Pancreas (tissue), 10 donors: ENCODE results near the gene SMARCD3. TPM values are rescaled to one million over a fixed set of nuclear protein-coding genes. Genes with fewer than 3 reads are reported as not detected.

Source experiments
- ATAC-seq, 4 donors: fragments of 200-7000 bp; cut with Tn5 transposase; one replicate each; pipeline versions ENCODE4 v1.8.0 to v1.9.1; 2020; ENCODE audit warnings: mild to moderate bottlenecking in 4 of 4, moderate library complexity in 4 of 4
- DNase-seq, 6 donors: peaks; one replicate each; pipeline ENCODE4 v3.0.0-alpha.2; 2020
- FAIRE-seq: peaks from 2 replicates; lab custom pipeline; 2012; peaks lifted over from hg19 to GRCh38; lab: Jason Lieb, UNC
- H3K27ac ChIP-seq, 4 donors: fragments of 200-600 bp; sonication (generic); 1 replicate in 3 of 4; 2 replicates in 1 of 4; pipeline versions ENCODE4 v1.5.0 to v1.8.0; 2020
- H3K27me3 ChIP-seq, 4 donors: fragments of 200-600 bp; one replicate each; pipeline ENCODE4 v1.8.0; 2021
- H3K36me3 ChIP-seq, 3 donors: fragments of 200-600 bp; sonication (generic) in 1 of 3; one replicate each; pipeline versions ENCODE4 v1.5.0 to v1.8.0; 2020 to 2021
- H3K4me1 ChIP-seq, 3 donors: fragments of 200-600 bp; one replicate each; pipeline ENCODE4 v1.8.0; 2021
- H3K4me3 ChIP-seq, 4 donors: fragments of 200-600 bp; sonication (generic) in 2 of 4; one replicate each; pipeline versions ENCODE4 v1.5.0 to v1.8.0; 2020 to 2021
- H3K9me3 ChIP-seq, 4 donors: fragments of 200-600 bp; one replicate each; pipeline ENCODE4 v1.8.0; 2021
- CTCF ChIP-seq, 4 donors: fragments of 200-600 bp; sonication (generic) in 3 of 4; IDR thresholded peaks; one replicate each; pipeline versions ENCODE4 v1.5.0 to v1.8.0; 2021; ENCODE audit warnings: antibody characterized with exemption in 4 of 4
- WGBS, 2 donors: extraction: QIAGEN DNeasy Blood & Tissue Kit; methylation state at CpG; one replicate each; pipeline ENCODE4 v1.1.7; 2013; 5-methylcytosine and 5-hydroxymethylcytosine counted together
- intact Hi-C, 3 donors: fragments of 100-400 bp; cut with DNase I; formaldehyde crosslinking; loops; one replicate each; pipeline versions ENCODE4 v1.11.1 to v1.14.2; 2022
- polyA plus RNA-seq, 2 donors: library from polyadenylated mRNA; stranded (reverse); fragments of 200-250 nt; gene quantifications; one replicate each; pipeline ENCODE4 v1.2.3, GENCODE V29; 2013
- total RNA-seq, 6 donors: library from RNA; stranded (reverse); fragmentation: NEBNext Ultra II Directional in 4 of 6; extraction: Animal tissue kit (Norgen Biotek cat#: 25700) in 4 of 6; gene quantifications; one replicate each; pipeline versions ENCODE4 v1.2.1 to v1.2.4, GENCODE V29; 2021 to 2023
- donor health status: healthy with polysubstance abuse.
- donor health status: DM: no; HTN: no; CAD: no; lungs with moderate emphysema.
- donor health status: DM: no; HTN: no; CAD: no.
- donor health status: control.
- donor health status: control.
- donor health status: Bipolar disorder and iron deficiency.
- donor health status: DM: yes; HTN: yes; CAD: no.
- donor health status: DM: no; HTN: no; CAD: no.
- donor health status: DM: no; HTN: no; CAD: no.
- donor health status: DM: yes; HTN: yes; CAD: no.

The SMARCD3 gene
- total and polyA plus RNA-seq, 8 donors: 13.0 to 69.9 (median 22.7) TPM

GRCh38 chr7:151228024-151228866, 20.2 kb downstream of the SMARCD3 start:
- DNase-seq (no peak), FAIRE-seq (no peak), ATAC-seq (no peak)
- Histone ChIP-seq H3K36me3 (peaks cover 0 to 12% (median 0%) of the 10 kb centered on the region in 3 donors), H3K9me3 (no peaks in the 10 kb centered on the region), H3K4me3 (peak overlapping the region in 2 of 4 donors; percentile 77 to 90), H3K27ac (peak overlapping the region in 3 of 4 donors; percentile 60 to 82 (median 66)), H3K4me1 (peaks cover 0 to 22% (median 0%) of the 10 kb centered on the region in 3 donors), H3K27me3 (no peaks in the 10 kb centered on the region)
- TF ChIP-seq CTCF (IDR thresholded peaks at IDR 0.05): no peak
- intact Hi-C loops: no loop called here
- 53 to 57% methylated on average over 10 of the region's 10 CpGs for WGBS, 2 donors

- Histone ChIP-seq H3K4me3 (peak within 1 kb of the TSS; percentile 55 to 97 (median 84)), H3K36me3 (peaks cover 0 to 21% (median 0%) of the 10 kb centered on the region in 3 donors), H3K27ac (peak within 1 kb of the TSS; percentile 60 to 82 (median 68)), H3K9me3 (no peaks in the 10 kb centered on the region), H3K27me3 (no peaks in the 10 kb centered on the region), H3K4me1 (peaks cover 0 to 21% (median 0%) of the 10 kb centered on the region in 3 donors)
- peak; percentile 67 for FAIRE-seq
- peak; percentile 98 to 99 (median 98) for DNase-seq
- peak; percentile 98 to 99 (median 98) for ATAC-seq
- intact Hi-C loops: no loop called here
- 0% methylated on average over 68 of the region's 68 CpGs for WGBS, 2 donors
- no peak for TF ChIP-seq CTCF (IDR thresholded peaks at IDR 0.05)
Observed at GRCh38 chr7:151226875-151227782, 21.4 kb downstream of the SMARCD3 start, which contains the start of gene ABCF2. Gene ABCF2, minus strand, starts transcription at chr7:151227205. Its CDS starts 747 bp downstream, at chr7:151226458.

GRCh38 chr7:151226560-151226874, 22.0 kb downstream of the SMARCD3 start:
- Histone ChIP-seq H3K36me3 (peaks cover 0 to 25% (median 0%) of the 10 kb centered on the region in 3 donors), H3K27ac (peak overlapping the region; percentile 26 to 71 (median 44)), H3K4me1 (peaks cover 0 to 18% (median 0%) of the 10 kb centered on the region in 3 donors), H3K9me3 (no peaks in the 10 kb centered on the region), H3K4me3 (peak overlapping the region; percentile 55 to 97 (median 84)), H3K27me3 (no peaks in the 10 kb centered on the region)
- ATAC-seq: peak; percentile 4 to 9 (median 8)
- WGBS, 2 donors: 0 to 2% methylated on average over 15 of the region's 15 CpGs
- DNase-seq: peak in 1 of 6 donors; percentile 81
- intact Hi-C loops: no loop called here
- no peak for TF ChIP-seq CTCF (IDR thresholded peaks at IDR 0.05)
- no peak for FAIRE-seq

GRCh38 chr7:151225948-151226510, 22.5 kb downstream of the SMARCD3 start:
- 50 to 52% methylated on average over 8 of the region's 8 CpGs for WGBS, 2 donors
- Histone ChIP-seq H3K9me3 (no peaks in the 10 kb centered on the region), H3K4me1 (peaks cover 0 to 18% (median 0%) of the 10 kb centered on the region in 3 donors), H3K27ac (no peak overlapping the region), H3K4me3 (peak overlapping the region; percentile 55 to 97 (median 84)), H3K36me3 (peaks cover 0 to 30% (median 0%) of the 10 kb centered on the region in 3 donors), H3K27me3 (no peaks in the 10 kb centered on the region)
- no peak for FAIRE-seq
- intact Hi-C loops: no loop called here
- ATAC-seq: no peak
- TF ChIP-seq CTCF (IDR thresholded peaks at IDR 0.05): no peak
- no peak for DNase-seq
